ENCODE results near the gene MEX3A. TPM values are rescaled to one million over a fixed set of nuclear protein-coding genes. Genes with fewer than 3 reads are reported as not detected.
"Not testable (repeated sequence)": the region's sequence is repeated elsewhere in the genome, so short reads cannot be mapped to it uniquely, and the experiment has no call there.

Gene MEX3A
- total RNA-seq, 1 donor from 2014 or later, result 0.52 TPM

DNA sequence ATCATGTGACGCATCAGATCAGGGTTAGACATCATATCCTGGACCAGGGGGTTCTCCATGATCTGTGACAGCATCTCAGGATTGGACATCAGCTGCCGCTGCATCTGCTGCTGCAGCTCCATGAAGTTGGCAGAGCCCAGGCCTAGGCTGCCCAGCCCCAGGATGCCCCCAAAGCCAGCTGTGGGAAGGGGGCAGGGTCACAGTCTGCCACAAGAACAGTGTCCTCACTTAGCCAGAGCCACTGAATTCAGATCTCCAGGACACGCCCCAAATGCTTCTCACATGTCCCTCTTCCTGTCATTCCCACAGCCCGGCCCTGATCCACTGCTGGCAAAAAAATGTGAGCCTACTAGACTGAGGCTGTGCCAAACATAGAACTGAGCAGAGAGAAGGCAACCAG, 31.9 kb downstream of the MEX3A start:
- no peak for DNase-seq
- Histone ChIP-seq H3K27ac (no peak overlapping the region), H3K4me3 (no peak overlapping the region), H3K27me3 (no peaks in the 10 kb centered on the region), H3K36me3 (peaks cover 10% of the 10 kb centered on the region), H3K9me3 (no peaks in the 10 kb centered on the region), H3K4me1 (peaks cover under 1% of the 10 kb centered on the region)
- no peak for ATAC-seq
- intact Hi-C loops (cut with DNase I), result no loop called here
- TF ChIP-seq, protein P1, sequence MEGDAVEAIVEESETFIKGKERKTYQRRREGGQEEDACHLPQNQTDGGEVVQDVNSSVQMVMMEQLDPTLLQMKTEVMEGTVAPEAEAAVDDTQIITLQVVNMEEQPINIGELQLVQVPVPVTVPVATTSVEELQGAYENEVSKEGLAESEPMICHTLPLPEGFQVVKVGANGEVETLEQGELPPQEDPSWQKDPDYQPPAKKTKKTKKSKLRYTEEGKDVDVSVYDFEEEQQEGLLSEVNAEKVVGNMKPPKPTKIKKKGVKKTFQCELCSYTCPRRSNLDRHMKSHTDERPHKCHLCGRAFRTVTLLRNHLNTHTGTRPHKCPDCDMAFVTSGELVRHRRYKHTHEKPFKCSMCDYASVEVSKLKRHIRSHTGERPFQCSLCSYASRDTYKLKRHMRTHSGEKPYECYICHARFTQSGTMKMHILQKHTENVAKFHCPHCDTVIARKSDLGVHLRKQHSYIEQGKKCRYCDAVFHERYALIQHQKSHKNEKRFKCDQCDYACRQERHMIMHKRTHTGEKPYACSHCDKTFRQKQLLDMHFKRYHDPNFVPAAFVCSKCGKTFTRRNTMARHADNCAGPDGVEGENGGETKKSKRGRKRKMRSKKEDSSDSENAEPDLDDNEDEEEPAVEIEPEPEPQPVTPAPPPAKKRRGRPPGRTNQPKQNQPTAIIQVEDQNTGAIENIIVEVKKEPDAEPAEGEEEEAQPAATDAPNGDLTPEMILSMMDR (IDR thresholded peaks at IDR 0.05), result no peak

DNA sequence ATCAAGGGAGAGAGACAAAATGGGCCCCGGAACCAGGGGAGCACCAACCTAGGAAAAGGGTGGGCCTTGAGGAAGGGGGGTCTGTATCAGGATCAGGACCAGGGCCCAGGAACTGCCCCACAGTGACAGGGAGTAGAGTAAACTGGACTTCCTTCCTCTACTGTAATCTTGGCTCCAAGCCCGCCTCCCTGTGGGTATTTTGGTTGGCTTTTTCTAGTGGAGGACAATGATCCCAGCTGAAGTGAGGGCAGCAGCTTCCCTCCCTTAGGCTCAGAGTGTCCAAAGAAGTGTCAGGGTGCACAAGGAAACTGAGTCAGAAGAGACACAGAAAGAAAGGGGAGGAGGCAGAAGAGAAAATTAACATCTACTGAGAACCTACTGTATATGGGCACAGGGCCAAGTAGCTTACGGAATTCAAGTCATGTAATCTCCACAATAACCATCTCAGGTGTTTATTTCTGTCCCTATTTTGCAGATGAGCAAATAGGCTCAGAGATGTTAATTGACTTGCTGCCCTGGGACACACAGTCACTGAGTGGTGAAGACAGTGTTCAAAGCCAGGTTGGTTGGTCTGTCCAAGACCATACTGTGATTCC, 33.5 kb downstream of the MEX3A start:
- Histone ChIP-seq H3K4me1 (no peaks in the 10 kb centered on the region), H3K9me3 (no peaks in the 10 kb centered on the region), H3K27ac (no peak overlapping the region), H3K36me3 (peaks cover 22% of the 10 kb centered on the region), H3K27me3 (no peaks in the 10 kb centered on the region), H3K4me3 (no peak overlapping the region)
- intact Hi-C loops (cut with DNase I), result no loop called here
- TF ChIP-seq, protein P1 (IDR thresholded peaks at IDR 0.05), result no peak
- ATAC-seq, result no peak
- DNase-seq, result no peak

DNA sequence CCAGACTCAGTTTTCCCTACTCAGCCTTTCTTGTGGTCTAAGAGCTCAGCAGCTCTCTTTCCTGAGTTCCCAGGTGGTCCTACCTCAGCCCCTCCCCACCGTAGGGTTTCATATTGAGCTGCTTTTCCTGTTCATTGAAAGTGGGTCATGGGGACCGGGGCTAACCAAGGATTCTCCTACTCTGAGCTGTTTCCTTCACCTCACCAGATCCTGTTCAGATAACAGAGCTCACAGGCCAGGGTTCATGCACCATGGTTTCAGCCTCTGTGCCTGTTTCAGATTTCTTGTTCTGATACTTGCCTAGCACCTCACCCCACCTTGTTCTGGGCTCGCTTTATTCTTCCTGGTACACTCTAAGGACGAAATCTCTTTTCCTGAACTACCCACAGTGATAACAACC, 37.2 kb downstream of the MEX3A start:
- no peak overlapping the region for H3K27ac ChIP-seq
- ATAC-seq (no peak), DNase-seq (no peak)
- no peaks in the 10 kb centered on the region for H3K9me3 ChIP-seq
- H3K4me1 ChIP-seq, result no peaks in the 10 kb centered on the region
- no peaks in the 10 kb centered on the region for H3K27me3 ChIP-seq
- peaks cover 53% of the 10 kb centered on the region for H3K36me3 ChIP-seq
- no peak overlapping the region for H3K4me3 ChIP-seq
- intact Hi-C loops (cut with DNase I), result no loop called here
- TF ChIP-seq, protein P1 (IDR thresholded peaks at IDR 0.05), result no peak

DNA sequence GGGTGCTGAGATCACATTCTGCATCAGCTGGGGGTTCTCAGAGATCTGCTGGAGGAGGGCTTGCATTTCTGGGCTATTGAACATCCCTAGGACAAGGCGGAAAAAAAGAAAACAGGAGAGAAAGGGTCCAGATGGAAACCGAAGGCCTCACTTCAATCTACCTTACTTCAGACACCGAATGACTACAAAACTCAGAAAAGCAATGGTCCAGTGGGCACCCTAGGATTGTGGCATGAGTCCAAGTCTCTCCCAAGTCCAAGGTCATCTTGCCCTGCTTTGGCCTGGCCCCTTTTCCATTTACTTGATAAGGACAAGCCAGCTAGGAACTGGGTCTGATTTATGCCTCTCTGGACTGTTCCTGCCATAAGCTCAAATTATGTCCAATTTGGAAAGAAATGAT, 39.4 kb downstream of the MEX3A start:
- TF ChIP-seq, protein P1 (IDR thresholded peaks at IDR 0.05), result no peak
- DNase-seq (no peak), ATAC-seq (no peak)
- H3K9me3 ChIP-seq, result no peaks in the 10 kb centered on the region
- no peaks in the 10 kb centered on the region for H3K4me1 ChIP-seq
- H3K27me3 ChIP-seq, result no peaks in the 10 kb centered on the region
- peaks cover 56% of the 10 kb centered on the region for H3K36me3 ChIP-seq
- intact Hi-C loops (cut with DNase I), result no loop called here
- H3K27ac ChIP-seq, result no peak overlapping the region
- no peak overlapping the region for H3K4me3 ChIP-seq

DNA sequence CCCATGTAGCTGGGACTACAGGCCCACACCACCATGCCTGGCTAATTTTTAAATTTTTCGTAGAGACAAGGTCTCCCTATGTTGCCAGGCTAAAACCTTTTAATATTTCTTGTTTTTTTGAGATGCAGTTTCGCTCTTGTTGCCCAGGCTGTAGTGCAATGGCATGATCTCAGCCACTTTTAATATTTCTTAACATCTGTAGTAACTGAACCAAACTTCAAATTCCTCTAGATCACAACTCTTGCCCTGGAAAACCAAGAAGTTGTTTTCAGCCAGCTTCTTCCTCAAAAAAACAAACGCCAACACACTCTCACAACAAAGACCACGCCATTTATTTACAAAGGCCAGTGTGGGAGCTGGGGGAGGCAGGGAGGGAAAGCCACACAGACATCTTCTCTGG, 47.3 kb downstream of the MEX3A start:
- DNase-seq; H3K9me3 ChIP-seq; H3K27ac ChIP-seq; ATAC-seq; H3K4me1 ChIP-seq; H3K4me3 ChIP-seq; intact Hi-C loops (cut with DNase I); H3K27me3 ChIP-seq: not testable (repeated sequence)
- peaks cover 26% of the 10 kb centered on the region for H3K36me3 ChIP-seq

DNA sequence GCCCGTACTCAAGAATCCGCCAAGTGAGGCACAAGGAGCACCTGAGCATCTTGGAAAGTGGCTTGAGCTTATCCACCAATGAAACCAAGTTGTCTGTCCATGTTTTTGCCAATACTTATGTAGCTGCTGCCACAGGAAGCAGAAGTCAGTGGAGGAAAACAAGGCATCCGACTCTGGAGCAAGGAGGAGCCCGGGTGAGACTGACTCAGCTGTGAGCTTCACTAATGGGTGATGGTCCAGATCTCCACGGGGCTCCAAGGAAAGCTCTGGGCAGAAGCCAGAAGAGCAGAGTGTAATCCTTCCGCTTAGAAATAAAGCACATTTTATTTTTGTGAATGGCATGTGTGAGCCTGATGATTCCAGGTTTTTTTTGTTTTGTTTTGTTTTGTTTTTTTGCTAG, 49.3 kb downstream of the MEX3A start:
- Histone ChIP-seq H3K27me3 (no peaks in the 10 kb centered on the region), H3K4me1 (no peaks in the 10 kb centered on the region), H3K9me3 (no peaks in the 10 kb centered on the region), H3K4me3 (no peak overlapping the region), H3K27ac (no peak overlapping the region), H3K36me3 (peaks cover 15% of the 10 kb centered on the region)
- intact Hi-C loops (cut with DNase I), result no loop called here
- TF ChIP-seq, protein P1 (IDR thresholded peaks at IDR 0.05), result no peak
- DNase-seq (no peak), ATAC-seq (no peak)
